Measurements from ENCODE around the gene TSPOAP1.

DNA sequence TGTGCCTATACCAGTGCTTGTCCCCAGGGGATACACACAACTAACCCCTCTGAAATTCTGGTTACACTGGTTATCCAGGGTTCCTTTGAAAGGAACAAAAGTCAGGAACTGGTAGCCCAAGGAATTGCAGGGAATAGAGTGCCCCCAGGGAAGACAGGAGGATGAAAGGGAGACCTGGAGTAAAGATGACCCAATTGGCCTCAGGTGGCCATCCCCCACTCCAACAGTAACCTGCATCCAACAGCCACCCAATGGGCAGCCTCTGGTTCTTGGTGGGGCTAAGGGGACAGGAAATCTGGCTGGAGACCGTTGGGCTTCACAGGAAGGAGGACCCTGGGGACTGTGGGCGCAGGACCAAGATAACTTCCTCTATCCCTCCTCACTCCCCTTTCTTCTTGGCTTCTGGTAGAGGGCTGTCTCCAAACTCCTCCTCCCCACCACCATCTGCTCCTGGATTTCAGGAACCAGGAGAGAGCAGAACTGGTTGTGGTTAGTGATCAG, 47.0 kb downstream of the TSPOAP1 start:
- TF ChIP-seq POLR2A (IDR thresholded peaks at IDR 0.05; ENCODE audit: extremely low read depth, insufficient read length) (peak; percentile 15), MYC (IDR thresholded peaks at IDR 0.05; ENCODE audit: low read depth, low read length) (peak; percentile 71; the same call in 1 of the 2 replicates)
- TF ChIP-seq, protein P1, sequence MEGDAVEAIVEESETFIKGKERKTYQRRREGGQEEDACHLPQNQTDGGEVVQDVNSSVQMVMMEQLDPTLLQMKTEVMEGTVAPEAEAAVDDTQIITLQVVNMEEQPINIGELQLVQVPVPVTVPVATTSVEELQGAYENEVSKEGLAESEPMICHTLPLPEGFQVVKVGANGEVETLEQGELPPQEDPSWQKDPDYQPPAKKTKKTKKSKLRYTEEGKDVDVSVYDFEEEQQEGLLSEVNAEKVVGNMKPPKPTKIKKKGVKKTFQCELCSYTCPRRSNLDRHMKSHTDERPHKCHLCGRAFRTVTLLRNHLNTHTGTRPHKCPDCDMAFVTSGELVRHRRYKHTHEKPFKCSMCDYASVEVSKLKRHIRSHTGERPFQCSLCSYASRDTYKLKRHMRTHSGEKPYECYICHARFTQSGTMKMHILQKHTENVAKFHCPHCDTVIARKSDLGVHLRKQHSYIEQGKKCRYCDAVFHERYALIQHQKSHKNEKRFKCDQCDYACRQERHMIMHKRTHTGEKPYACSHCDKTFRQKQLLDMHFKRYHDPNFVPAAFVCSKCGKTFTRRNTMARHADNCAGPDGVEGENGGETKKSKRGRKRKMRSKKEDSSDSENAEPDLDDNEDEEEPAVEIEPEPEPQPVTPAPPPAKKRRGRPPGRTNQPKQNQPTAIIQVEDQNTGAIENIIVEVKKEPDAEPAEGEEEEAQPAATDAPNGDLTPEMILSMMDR (IDR thresholded peaks at IDR 0.05; ENCODE audit: low read depth, low read length): no peak
- TF ChIP-seq, protein P2, sequence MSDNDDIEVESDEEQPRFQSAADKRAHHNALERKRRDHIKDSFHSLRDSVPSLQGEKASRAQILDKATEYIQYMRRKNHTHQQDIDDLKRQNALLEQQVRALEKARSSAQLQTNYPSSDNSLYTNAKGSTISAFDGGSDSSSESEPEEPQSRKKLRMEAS (IDR thresholded peaks at IDR 0.05; ENCODE audit: low read depth, low read length): peak; percentile 68
